ENCODE results near the gene RAB31. TPM values are rescaled to one million over a fixed set of nuclear protein-coding genes. Genes with fewer than 3 reads are reported as not detected.

RAB31 gene
- total RNA-seq, 1 experiment from 2014 or later, result 32.9 TPM

DNA sequence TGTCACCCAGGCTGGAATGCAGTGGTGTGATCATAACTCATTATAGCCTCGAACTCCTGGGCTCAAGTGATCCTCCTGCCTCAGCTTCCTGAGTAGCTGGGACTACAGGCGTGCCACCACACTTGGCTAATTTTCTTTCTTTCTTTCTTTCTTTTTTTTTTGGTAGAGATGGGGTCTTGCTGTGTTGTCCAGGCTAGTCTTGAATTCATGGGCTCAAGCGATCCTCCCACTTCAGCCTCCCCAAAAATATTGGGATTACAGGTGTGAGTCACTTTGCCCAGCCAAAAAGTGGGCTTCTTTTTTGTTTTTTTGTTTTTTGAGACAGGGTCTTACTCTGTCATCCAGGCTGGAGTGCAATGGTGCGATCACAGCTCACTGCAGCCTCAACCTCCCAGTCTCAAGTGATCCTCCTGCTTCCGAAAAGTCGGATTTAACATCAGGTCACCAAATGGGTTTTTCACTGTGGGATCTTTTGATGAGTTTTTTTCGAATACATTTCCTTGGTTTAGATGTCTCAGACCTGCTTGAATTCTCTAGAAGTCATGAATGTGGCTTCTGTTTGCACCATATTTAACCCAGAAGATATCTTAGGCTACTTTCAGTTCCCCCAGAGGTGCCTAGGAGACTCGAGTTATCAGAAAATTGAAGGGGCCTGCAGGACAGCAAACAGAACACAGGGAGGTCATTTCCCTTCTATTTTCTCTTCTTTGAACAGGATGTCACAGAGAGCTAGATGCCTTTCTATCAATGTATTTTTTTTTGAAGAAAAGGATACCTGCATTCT is 8.9 kb downstream of the RAB31 start:
- CTCF ChIA-PET, result interaction anchor here (0.8 kb wide), 1 partner anchor 142 kb away, joined by 6 read pairs; no protein-coding TSS in a partner anchor
- Mint-ChIP-seq H3K4me3 (no peak overlapping the region), H3K27me3 (ENCODE audit: low read depth) (no peaks in the 10 kb centered on the region), H3K9me3 (no peaks in the 10 kb centered on the region), H3K36me3 (peaks cover 3% of the 10 kb centered on the region), H3K4me1 (peaks cover 22% of the 10 kb centered on the region), H3K27ac (no peak overlapping the region)
- POLR2A ChIA-PET, result no interaction called here
- no peak for DNase-seq (ENCODE audit: low spot score)
- ATAC-seq, result no peak
- TF ChIP-seq ZNF121 (CRISPR knock-in tag; IDR thresholded peaks at IDR 0.05), result peak; percentile 29; the same call in 1 of the 2 replicates
- TF ChIP-seq, protein P1, sequence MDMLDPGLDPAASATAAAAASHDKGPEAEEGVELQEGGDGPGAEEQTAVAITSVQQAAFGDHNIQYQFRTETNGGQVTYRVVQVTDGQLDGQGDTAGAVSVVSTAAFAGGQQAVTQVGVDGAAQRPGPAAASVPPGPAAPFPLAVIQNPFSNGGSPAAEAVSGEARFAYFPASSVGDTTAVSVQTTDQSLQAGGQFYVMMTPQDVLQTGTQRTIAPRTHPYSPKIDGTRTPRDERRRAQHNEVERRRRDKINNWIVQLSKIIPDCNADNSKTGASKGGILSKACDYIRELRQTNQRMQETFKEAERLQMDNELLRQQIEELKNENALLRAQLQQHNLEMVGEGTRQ (CRISPR knock-in tag; IDR thresholded peaks at IDR 0.05), result no peak

DNA sequence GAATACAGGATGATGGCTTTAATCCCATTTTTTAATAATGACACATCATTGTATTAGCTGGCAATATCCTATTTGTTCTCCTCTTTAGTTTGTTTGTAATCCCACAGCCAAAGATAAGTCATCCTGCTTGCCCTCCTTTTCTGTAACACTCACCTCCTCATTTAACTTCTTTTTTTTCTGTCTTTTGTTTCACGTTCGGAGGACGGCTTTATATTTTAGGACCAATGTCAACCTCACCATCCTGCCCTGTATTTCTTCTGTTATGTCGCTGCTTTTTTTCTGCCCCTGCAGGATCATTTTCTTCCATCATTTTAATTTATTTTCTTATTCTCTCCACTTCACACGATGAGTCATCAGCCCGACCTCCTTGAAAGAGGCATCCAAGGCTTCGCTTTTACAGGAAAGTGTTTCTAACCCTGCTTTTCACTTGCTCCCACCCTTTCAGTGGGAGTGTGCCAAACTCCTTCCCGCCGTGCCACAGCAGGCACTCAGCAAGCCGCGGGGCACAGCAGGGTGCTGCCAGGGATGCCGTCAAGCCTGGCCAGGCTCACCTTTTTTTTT is 11.4 kb downstream of the RAB31 start:
- peak overlapping the region; percentile 30 for H3K27ac Mint-ChIP-seq

DNA sequence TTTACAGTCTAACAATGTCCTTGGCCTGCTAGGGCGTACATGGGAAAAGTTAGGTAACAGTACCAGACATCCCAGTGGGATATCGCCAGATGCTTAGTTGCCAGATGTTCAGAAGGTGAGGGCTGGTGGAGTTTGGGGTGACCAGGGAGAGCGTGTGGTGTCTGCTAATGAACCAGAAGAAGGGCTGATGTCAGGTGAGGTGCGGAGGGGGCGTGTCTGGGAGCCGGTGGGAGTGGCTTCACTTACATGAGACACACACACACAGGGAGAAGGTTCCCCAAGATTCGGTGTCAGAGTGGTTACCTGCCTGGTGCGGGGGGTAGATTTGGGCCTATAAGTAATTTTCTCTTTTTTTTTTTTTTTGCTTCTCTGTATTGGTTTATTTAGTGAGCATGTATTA is 12.2 kb downstream of the RAB31 start:
- H3K27ac Mint-ChIP-seq, result peak overlapping the region; percentile 76
- peaks cover 22% of the 10 kb centered on the region for H3K4me1 Mint-ChIP-seq
- CTCF ChIA-PET, result no interaction called here
- POLR2A ChIA-PET, result no interaction called here
- DNase-seq (ENCODE audit: low spot score) (peak; percentile 64), ATAC-seq (peak; percentile 72)
- peaks cover 5% of the 10 kb centered on the region for H3K9me3 Mint-ChIP-seq
- H3K4me3 Mint-ChIP-seq, result no peak overlapping the region
- no peaks in the 10 kb centered on the region for H3K27me3 Mint-ChIP-seq (ENCODE audit: low read depth)
- peaks cover 15% of the 10 kb centered on the region for H3K36me3 Mint-ChIP-seq
- TF ChIP-seq, protein P2, sequence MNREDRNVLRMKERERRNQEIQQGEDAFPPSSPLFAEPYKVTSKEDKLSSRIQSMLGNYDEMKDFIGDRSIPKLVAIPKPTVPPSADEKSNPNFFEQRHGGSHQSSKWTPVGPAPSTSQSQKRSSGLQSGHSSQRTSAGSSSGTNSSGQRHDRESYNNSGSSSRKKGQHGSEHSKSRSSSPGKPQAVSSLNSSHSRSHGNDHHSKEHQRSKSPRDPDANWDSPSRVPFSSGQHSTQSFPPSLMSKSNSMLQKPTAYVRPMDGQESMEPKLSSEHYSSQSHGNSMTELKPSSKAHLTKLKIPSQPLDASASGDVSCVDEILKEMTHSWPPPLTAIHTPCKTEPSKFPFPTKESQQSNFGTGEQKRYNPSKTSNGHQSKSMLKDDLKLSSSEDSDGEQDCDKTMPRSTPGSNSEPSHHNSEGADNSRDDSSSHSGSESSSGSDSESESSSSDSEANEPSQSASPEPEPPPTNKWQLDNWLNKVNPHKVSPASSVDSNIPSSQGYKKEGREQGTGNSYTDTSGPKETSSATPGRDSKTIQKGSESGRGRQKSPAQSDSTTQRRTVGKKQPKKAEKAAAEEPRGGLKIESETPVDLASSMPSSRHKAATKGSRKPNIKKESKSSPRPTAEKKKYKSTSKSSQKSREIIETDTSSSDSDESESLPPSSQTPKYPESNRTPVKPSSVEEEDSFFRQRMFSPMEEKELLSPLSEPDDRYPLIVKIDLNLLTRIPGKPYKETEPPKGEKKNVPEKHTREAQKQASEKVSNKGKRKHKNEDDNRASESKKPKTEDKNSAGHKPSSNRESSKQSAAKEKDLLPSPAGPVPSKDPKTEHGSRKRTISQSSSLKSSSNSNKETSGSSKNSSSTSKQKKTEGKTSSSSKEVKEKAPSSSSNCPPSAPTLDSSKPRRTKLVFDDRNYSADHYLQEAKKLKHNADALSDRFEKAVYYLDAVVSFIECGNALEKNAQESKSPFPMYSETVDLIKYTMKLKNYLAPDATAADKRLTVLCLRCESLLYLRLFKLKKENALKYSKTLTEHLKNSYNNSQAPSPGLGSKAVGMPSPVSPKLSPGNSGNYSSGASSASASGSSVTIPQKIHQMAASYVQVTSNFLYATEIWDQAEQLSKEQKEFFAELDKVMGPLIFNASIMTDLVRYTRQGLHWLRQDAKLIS (CRISPR knock-in tag; IDR thresholded peaks at IDR 0.05; ENCODE audit: borderline replicate concordance), result no peak
- TF ChIP-seq MYBL2 (CRISPR knock-in tag; IDR thresholded peaks at IDR 0.05), result no peak
- no peak for TF ChIP-seq IRF2 (CRISPR knock-in tag; IDR thresholded peaks at IDR 0.05; ENCODE audit: borderline replicate concordance, low read depth)
- TF ChIP-seq, protein P3, sequence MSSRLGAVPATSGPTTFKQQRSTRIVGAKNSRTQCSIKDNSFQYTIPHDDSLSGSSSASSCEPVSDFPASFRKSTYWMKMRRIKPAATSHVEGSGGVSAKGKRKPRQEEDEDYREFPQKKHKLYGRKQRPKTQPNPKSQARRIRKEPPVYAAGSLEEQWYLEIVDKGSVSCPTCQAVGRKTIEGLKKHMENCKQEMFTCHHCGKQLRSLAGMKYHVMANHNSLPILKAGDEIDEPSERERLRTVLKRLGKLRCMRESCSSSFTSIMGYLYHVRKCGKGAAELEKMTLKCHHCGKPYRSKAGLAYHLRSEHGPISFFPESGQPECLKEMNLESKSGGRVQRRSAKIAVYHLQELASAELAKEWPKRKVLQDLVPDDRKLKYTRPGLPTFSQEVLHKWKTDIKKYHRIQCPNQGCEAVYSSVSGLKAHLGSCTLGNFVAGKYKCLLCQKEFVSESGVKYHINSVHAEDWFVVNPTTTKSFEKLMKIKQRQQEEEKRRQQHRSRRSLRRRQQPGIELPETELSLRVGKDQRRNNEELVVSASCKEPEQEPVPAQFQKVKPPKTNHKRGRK (CRISPR knock-in tag; IDR thresholded peaks at IDR 0.05; ENCODE audit: borderline replicate concordance), result no peak
- no peak for TF ChIP-seq ETV6 (CRISPR knock-in tag; IDR thresholded peaks at IDR 0.05)
- TF ChIP-seq, protein P1 (CRISPR knock-in tag; IDR thresholded peaks at IDR 0.05), result no peak
- no peak for TF ChIP-seq ZNF317 (CRISPR knock-in tag; IDR thresholded peaks at IDR 0.05; ENCODE audit: borderline replicate concordance, low read depth)
- TF ChIP-seq, protein P4, sequence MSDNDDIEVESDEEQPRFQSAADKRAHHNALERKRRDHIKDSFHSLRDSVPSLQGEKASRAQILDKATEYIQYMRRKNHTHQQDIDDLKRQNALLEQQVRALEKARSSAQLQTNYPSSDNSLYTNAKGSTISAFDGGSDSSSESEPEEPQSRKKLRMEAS (CRISPR knock-in tag; IDR thresholded peaks at IDR 0.05), result no peak
- TF ChIP-seq, protein P5, sequence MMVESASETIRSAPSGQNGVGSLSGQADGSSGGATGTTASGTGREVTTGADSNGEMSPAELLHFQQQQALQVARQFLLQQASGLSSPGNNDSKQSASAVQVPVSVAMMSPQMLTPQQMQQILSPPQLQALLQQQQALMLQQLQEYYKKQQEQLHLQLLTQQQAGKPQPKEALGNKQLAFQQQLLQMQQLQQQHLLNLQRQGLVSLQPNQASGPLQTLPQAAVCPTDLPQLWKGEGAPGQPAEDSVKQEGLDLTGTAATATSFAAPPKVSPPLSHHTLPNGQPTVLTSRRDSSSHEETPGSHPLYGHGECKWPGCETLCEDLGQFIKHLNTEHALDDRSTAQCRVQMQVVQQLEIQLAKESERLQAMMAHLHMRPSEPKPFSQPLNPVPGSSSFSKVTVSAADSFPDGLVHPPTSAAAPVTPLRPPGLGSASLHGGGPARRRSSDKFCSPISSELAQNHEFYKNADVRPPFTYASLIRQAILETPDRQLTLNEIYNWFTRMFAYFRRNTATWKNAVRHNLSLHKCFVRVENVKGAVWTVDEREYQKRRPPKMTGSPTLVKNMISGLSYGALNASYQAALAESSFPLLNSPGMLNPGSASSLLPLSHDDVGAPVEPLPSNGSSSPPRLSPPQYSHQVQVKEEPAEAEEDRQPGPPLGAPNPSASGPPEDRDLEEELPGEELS (CRISPR knock-in tag; IDR thresholded peaks at IDR 0.05), result no peak
- TF ChIP-seq, protein P6, sequence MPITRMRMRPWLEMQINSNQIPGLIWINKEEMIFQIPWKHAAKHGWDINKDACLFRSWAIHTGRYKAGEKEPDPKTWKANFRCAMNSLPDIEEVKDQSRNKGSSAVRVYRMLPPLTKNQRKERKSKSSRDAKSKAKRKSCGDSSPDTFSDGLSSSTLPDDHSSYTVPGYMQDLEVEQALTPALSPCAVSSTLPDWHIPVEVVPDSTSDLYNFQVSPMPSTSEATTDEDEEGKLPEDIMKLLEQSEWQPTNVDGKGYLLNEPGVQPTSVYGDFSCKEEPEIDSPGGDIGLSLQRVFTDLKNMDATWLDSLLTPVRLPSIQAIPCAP (CRISPR knock-in tag; IDR thresholded peaks at IDR 0.05), result no peak

More for the DNA sequence above, 11.4 kb downstream of the RAB31 start:
- H3K9me3 Mint-ChIP-seq, result peaks cover 5% of the 10 kb centered on the region
- peak; percentile 21; the same call in 1 of the 2 replicates for TF ChIP-seq ZNF423 (CRISPR knock-in tag; IDR thresholded peaks at IDR 0.05)
- TF ChIP-seq MXD4 (CRISPR knock-in tag; IDR thresholded peaks at IDR 0.05; ENCODE audit: borderline replicate concordance), result no peak
- TF ChIP-seq, protein P3 (CRISPR knock-in tag; IDR thresholded peaks at IDR 0.05; ENCODE audit: borderline replicate concordance), result no peak
- TF ChIP-seq, protein P7, sequence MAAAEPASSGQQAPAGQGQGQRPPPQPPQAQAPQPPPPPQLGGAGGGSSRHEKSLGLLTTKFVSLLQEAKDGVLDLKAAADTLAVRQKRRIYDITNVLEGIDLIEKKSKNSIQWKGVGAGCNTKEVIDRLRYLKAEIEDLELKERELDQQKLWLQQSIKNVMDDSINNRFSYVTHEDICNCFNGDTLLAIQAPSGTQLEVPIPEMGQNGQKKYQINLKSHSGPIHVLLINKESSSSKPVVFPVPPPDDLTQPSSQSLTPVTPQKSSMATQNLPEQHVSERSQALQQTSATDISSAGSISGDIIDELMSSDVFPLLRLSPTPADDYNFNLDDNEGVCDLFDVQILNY (CRISPR knock-in tag; IDR thresholded peaks at IDR 0.05), result no peak
- TF ChIP-seq GRHL2 (CRISPR knock-in tag; IDR thresholded peaks at IDR 0.05; ENCODE audit: insufficient replicate concordance, severe bottlenecking), result no peak
- ChIA-PET CTCF (interaction anchor here (0.8 kb wide), 1 partner anchor 231 kb away, joined by 4 read pairs; no protein-coding TSS in a partner anchor), POLR2A (no interaction called here)
- H3K36me3 Mint-ChIP-seq, result peaks cover 14% of the 10 kb centered on the region
- no peak overlapping the region for H3K4me3 Mint-ChIP-seq
- DNase-seq (ENCODE audit: low spot score) (no peak), ATAC-seq (no peak)
- H3K27me3 Mint-ChIP-seq (ENCODE audit: low read depth), result no peaks in the 10 kb centered on the region
- H3K4me1 Mint-ChIP-seq, result peaks cover 17% of the 10 kb centered on the region

Measured in WTC11 (cell line).